Naive thymus-derived CD4-positive, alpha-beta T cell (primary cell): Measurements from ENCODE around the gene GOLPH3L. TPM values are rescaled to one million over a fixed set of nuclear protein-coding genes. Genes with fewer than 3 reads are reported as not detected.

Source experiments
- ATAC-seq: fragments of 150-1000 bp; cut with Tn5 transposase; 2 replicates; pipeline ENCODE4 v1.10.0; 2021; ENCODE audit warnings: mild to moderate bottlenecking, moderate library complexity
- CTCF ChIA-PET: fragments of 350-600 bp; sonication (Branson Sonifier 250); formaldehyde crosslinking; loops from one replicate; lab custom pipeline; 2021; ENCODE audit warnings: antibody characterized with exemption; lab: Charles Lee
- POLR2A ChIA-PET: fragments of 350-600 bp; sonication (Branson Sonifier 250); formaldehyde crosslinking; loops from one replicate; lab custom pipeline; 2021; ENCODE audit warnings: antibody characterized with exemption, inconsistent platforms; lab: Charles Lee
- DNase-seq, 9 donors: peaks; one replicate each; pipeline versions ENCODE4 v3.0.0 to v3.0.0-alpha.2; 2020 to 2022; ENCODE audit warnings: mixed read lengths in 1 of 9
- H3K27ac ChIP-seq: one replicate; pipeline ENCODE4 v1.7.0; 2013; ENCODE audit warnings: mild to moderate bottlenecking, low read depth, low read length, moderate library complexity
- H3K27me3 ChIP-seq, 2 donors: one replicate each; pipeline ENCODE4 v1.7.0; 2013; ENCODE audit warnings: low read length in 2 of 2, mild to moderate bottlenecking in 2 of 2, moderate library complexity in 2 of 2; ENCODE audit not compliant: control insufficient read depth in 2 of 2, insufficient read depth in 2 of 2
- H3K36me3 ChIP-seq, 3 experiments: 1 replicate in 2 of 3; 2 replicates in 1 of 3; pipeline ENCODE4 v1.7.0; 2013; ENCODE audit warnings: low read length in 3 of 3, mild to moderate bottlenecking in 3 of 3, moderate library complexity in 1 of 3; ENCODE audit not compliant: insufficient read depth in 3 of 3, control insufficient read depth in 2 of 3
- H3K4me1 ChIP-seq, 2 donors: one replicate each; pipeline ENCODE4 v1.7.0; 2013; ENCODE audit warnings: low read length in 2 of 2, mild to moderate bottlenecking in 2 of 2, moderate library complexity in 1 of 2; ENCODE audit not compliant: control insufficient read depth in 2 of 2, insufficient read depth in 2 of 2
- H3K4me3 ChIP-seq: 2 replicates; pipeline ENCODE4 v1.7.0; 2013; ENCODE audit warnings: mild to moderate bottlenecking, low read length
- H3K9me3 ChIP-seq, 3 experiments: 1 replicate in 2 of 3; 2 replicates in 1 of 3; pipeline ENCODE4 v1.7.0; 2013; ENCODE audit warnings: low read length in 3 of 3; ENCODE audit not compliant: control insufficient read depth in 2 of 3
- H3K27ac Mint-ChIP-seq, 9 donors: one replicate each; pipeline ENCODE4 v1.8.0; 2020 to 2022; ENCODE audit warnings: mixed read lengths in 9 of 9, mild to moderate bottlenecking in 8 of 9, moderate library complexity in 5 of 9, inconsistent platforms in 2 of 9
- H3K27me3 Mint-ChIP-seq, 5 donors: one replicate each; pipeline ENCODE4 v1.8.0; 2021 to 2022; ENCODE audit warnings: mixed read lengths in 5 of 5, mild to moderate bottlenecking in 1 of 5
- H3K36me3 Mint-ChIP-seq, 5 donors: one replicate each; pipeline ENCODE4 v1.8.0; 2020 to 2022; ENCODE audit warnings: mixed read lengths in 5 of 5, mild to moderate bottlenecking in 3 of 5, inconsistent platforms in 1 of 5
- H3K4me1 Mint-ChIP-seq, 7 donors: one replicate each; pipeline ENCODE4 v1.8.0; 2020 to 2022; ENCODE audit warnings: mixed read lengths in 7 of 7, mild to moderate bottlenecking in 3 of 7, inconsistent platforms in 1 of 7
- H3K4me3 Mint-ChIP-seq, 10 donors: one replicate each; pipeline ENCODE4 v1.8.0; 2020 to 2022; ENCODE audit warnings: mild to moderate bottlenecking in 10 of 10, mixed read lengths in 10 of 10, moderate library complexity in 6 of 10, inconsistent platforms in 2 of 10
- H3K9me3 Mint-ChIP-seq, 11 donors: one replicate each; pipeline ENCODE4 v1.8.0; 2020 to 2022; ENCODE audit warnings: mixed read lengths in 11 of 11, mild to moderate bottlenecking in 4 of 11, inconsistent platforms in 1 of 11, moderate library complexity in 1 of 11
- intact Hi-C, 2 donors: fragments of 100-400 bp; cut with micrococcal nuclease; formaldehyde crosslinking; loops; one replicate each; pipeline ENCODE4 v1.15.1; 2023
- polyA plus RNA-seq, 2 donors: library from polyadenylated mRNA; unstranded; fragments of 300-500 nt; fragmentation: Illumina TruSeq; gene quantifications; one replicate each; pipeline ENCODE4 v1.2.3, GENCODE V29; 2021
- total RNA-seq, 6 experiments: library from RNA in 5 of 6; stranded (reverse) in 5 of 6; gene quantifications; 1 replicate in 5 of 6; 2 replicates in 1 of 6; pipeline ENCODE4 v1.2.3 and lab custom pipeline; 2021 to 2026

GOLPH3L gene
- 10 to 100 TPM in 4 of 5 experiments, 1 to 10 TPM in 1; 8.7 to 32.1 (median 23.6) TPM for total RNA-seq
- 10 to 100 TPM; 18.3 to 29.2 TPM for polyA plus RNA-seq
- total RNA-seq (lab: John Stamatoyannopoulos, UW), result 11.6 reads per million, percentile 39 among the genes with 10 or more reads in this experiment

DNA sequence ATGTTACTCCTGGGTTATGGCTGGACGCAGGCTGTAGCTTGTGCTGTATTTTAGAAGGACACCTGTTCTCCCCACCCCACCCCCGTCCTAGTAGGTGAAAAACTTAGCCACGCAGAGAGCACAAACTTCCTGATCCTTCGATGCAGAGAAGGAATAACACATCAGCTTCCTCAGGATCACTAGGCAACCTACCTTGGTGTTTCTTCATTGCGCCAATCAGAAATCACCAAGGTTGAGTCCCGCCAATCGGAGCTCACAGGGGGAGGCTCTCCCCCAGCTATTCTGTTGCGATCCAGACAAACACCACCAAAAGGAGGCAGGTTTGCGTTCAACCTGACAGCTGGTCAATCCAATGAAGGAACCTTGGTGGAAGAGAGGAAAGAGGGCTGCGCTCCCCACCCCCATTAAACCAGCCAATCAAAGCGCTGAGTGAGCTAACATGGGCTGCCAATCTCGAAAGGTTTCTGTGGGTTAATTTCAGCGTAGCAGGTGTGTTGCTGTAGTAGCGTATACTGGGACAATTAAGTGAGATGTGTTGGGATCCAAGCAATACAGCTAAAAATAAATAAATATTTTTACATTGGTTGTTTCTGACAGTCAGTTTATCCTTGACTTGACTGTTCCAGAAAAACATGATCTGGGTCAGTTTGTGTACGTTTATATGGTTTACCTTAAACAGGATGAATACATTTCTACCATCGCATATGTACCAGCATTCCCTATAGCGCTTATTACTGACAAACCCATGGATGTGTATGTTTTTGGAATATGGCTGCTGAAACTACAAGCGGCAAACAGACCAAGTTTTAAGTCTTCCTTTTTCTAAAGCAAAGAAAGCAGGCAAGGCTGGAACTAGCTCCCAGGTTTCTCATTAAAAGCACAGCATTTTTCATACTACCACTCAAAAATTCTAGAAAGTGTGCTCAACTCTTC lies at the start of gene GOLPH3L:
GOLPH3L (minus strand) TSS at position 160 of the 933 bp plus-strand sequence. CDS start 2,316 bp downstream, outside the sequence.
- H3K4me3 ChIP-seq, result peak within 1 kb of the TSS; percentile 73
- ChIA-PET POLR2A (interaction anchor here (0.6 to 2.8 kb wide), 14 partner anchors 11 to 810 kb away, joined by 3 to 14 read pairs (median 6); partner anchors contain the start of genes CTSS, ECM1, ENSA and MCL1), CTCF (interaction anchor here (1.2 to 2.1 kb wide), 4 partner anchors 11 to 225 kb away, joined by 3 to 5 read pairs (median 4); no protein-coding TSS in a partner anchor)
- Mint-ChIP-seq H3K9me3 (peaks cover 0 to 2% (median 0%) of the 10 kb centered on the region in 11 donors), H3K27me3 (peaks cover 0 to 16% (median 0%) of the 10 kb centered on the region in 5 donors), H3K36me3 (peaks cover 0 to 16% (median 8%) of the 10 kb centered on the region in 5 donors), H3K27ac (peak within 1 kb of the TSS; percentile 81 to 99 (median 95)), H3K4me3 (peak within 1 kb of the TSS; percentile 91 to 100 (median 98)), H3K4me1 (peaks cover 13 to 49% (median 42%) of the 10 kb centered on the region in 7 donors)
- no peaks in the 10 kb centered on the region for H3K27me3 ChIP-seq
- H3K9me3 ChIP-seq, result no peaks in the 10 kb centered on the region
- peak; percentile 100 for ATAC-seq
- intact Hi-C loops, result loop anchor here (1.0 to 10.0 kb wide), 17 partner anchors 68 to 460 kb away; partner anchors contain the start of genes ARNT (in 2 of the 2), CTSS (in 2 of the 2), ENSA (in 2 of the 2) and SETDB1 (in 2 of the 2)
- peak within 1 kb of the TSS; percentile 82 for H3K27ac ChIP-seq
- peaks cover 4 to 11% of the 10 kb centered on the region in 2 donors for H3K4me1 ChIP-seq
- DNase-seq, result peak; percentile 46 to 95 (median 92)
- peaks cover 0 to 8% (median 0%) of the 10 kb centered on the region in 3 experiments for H3K36me3 ChIP-seq

DNA sequence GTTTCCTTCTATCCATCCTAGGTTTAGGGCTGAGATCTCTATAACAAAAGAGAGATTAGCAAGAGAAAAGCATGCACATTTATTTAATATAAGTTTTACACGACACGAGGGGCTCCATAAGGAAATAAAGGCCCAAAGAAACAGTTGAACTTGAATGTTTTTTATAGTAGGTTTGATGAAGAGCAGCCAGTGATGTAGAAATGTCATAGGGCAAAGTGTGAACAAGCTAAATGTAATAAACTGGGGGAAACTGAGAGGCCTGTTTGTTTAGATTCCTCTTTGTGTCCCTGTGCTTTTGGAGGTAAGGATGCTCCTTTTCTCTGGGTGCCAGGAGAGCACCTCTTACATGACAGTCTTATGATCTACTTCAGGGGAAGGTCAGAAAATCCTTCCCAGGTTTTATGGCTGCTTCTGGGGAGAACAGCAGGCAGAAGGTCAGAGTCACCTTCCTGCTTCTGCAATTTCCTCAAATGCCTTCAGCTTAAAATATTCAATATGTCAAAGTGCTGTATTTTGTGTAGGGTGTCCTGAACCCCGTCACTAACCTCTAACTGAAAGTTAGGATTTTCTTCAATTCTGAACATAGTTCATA lies 33.3 kb upstream of the GOLPH3L start:
- Mint-ChIP-seq H3K9me3 (no peaks in the 10 kb centered on the region), H3K27ac (peak overlapping the region in 2 of 9 donors; percentile 20 to 25), H3K4me1 (no peaks in the 10 kb centered on the region), H3K36me3 (peaks cover 0 to 27% (median 11%) of the 10 kb centered on the region in 5 donors), H3K4me3 (no peak overlapping the region), H3K27me3 (no peaks in the 10 kb centered on the region)
- H3K36me3 ChIP-seq, result peaks cover 0 to 29% (median 5%) of the 10 kb centered on the region in 3 experiments
- H3K27ac ChIP-seq, result no peak overlapping the region
- H3K27me3 ChIP-seq, result no peaks in the 10 kb centered on the region
- intact Hi-C loops, result no loop called here
- DNase-seq (no peak), ATAC-seq (no peak)
- no peaks in the 10 kb centered on the region for H3K4me1 ChIP-seq
- H3K4me3 ChIP-seq, result no peak overlapping the region
- no peaks in the 10 kb centered on the region for H3K9me3 ChIP-seq
- POLR2A ChIA-PET, result no interaction called here
- CTCF ChIA-PET, result no interaction called here

DNA sequence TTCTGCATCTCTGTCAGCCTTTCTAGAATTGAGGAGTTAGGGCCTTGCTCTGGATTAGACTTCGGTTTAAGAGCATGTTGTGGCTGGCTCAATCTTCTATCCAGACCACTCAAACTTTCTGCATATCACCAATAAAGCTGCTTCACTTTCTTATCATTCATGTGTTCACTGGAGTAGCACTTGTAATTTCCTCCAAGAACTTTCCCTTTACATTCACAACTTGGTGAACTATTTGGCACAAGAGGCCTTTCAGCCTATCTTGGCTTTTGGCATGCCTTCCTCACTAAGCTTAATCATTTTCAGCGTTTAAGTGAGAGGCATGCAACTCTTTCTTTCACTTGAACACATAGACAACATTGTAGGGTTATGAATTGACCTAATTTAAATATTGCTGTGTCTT lies 27.4 kb upstream of the GOLPH3L start:
- Histone ChIP-seq H3K4me1 (no peaks in the 10 kb centered on the region), H3K27ac (no peak overlapping the region), H3K36me3 (no peaks in the 10 kb centered on the region), H3K27me3 (no peaks in the 10 kb centered on the region), H3K9me3 (no peaks in the 10 kb centered on the region), H3K4me3 (no peak overlapping the region)
- Mint-ChIP-seq H3K4me1 (no peaks in the 10 kb centered on the region), H3K27me3 (peaks cover 0 to 8% (median 0%) of the 10 kb centered on the region in 5 donors), H3K4me3 (no peak overlapping the region), H3K27ac (no peak overlapping the region), H3K36me3 (peaks cover 0 to 11% (median 2%) of the 10 kb centered on the region in 5 donors), H3K9me3 (peaks cover 0 to 4% (median 0%) of the 10 kb centered on the region in 11 donors)
- ChIA-PET POLR2A (no interaction called here), CTCF (no interaction called here)
- ATAC-seq (no peak), DNase-seq (no peak)
- intact Hi-C loops, result no loop called here

DNA sequence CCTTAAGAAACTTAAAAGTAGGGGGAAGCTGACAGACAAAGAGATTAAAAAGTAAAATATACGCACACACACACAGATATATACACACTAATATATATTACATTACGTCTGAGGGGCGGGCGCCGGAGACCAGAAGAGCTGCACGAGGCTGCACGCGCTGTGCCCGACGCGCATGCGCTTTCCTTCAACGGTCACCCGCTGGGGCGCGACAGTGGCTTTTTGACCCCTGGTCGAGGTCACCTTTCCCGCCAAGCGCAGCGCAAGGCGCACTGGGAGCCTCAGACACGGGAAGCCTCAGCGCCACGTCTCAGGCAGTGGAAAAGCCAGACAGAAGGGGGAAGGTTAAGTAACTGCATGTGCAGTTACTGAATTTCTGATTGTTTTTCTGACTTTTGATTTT lies 23.7 kb upstream of the GOLPH3L start, which contains the start of gene HORMAD1:
HORMAD1 (minus strand) TSS at position 193 of the 400 bp plus-strand sequence. CDS start 1,390 bp downstream, outside the sequence.
- Histone ChIP-seq H3K4me1 (no peaks in the 10 kb centered on the region), H3K9me3 (no peaks in the 10 kb centered on the region), H3K4me3 (no peak within 1 kb of the TSS), H3K27ac (no peak within 1 kb of the TSS), H3K36me3 (no peaks in the 10 kb centered on the region), H3K27me3 (no peaks in the 10 kb centered on the region)
- ChIA-PET POLR2A (no interaction called here), CTCF (no interaction called here)
- ATAC-seq, result no peak
- Mint-ChIP-seq H3K27me3 (peaks cover 0 to 12% (median 0%) of the 10 kb centered on the region in 5 donors), H3K36me3 (peaks cover 0 to 11% (median 2%) of the 10 kb centered on the region in 5 donors), H3K27ac (no peak within 1 kb of the TSS), H3K4me3 (no peak within 1 kb of the TSS), H3K9me3 (peaks cover 0 to 4% (median 0%) of the 10 kb centered on the region in 11 donors), H3K4me1 (no peaks in the 10 kb centered on the region)
- intact Hi-C loops, result no loop called here
- no peak for DNase-seq

DNA sequence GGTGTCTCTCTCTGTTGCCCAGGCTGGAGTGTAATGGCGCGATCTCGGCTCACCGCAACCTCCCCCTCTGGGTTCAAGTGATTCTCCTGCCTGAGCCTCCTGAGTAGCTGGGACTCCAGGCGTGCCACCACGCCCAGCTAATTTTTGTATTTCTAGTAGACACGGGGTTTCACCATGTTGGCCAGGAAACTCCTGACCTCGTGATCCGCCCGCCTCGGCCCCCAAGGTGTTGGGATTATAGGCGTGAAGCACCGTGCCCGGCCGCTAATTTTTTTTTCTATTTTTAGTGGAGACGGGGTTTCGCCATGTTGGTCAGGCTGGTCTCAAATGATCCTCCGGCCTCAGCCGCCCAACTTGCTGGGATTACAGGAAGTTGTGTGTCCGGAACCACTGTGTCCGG lies 23.1 kb upstream of the GOLPH3L start:
- peaks cover 0 to 4% (median 0%) of the 10 kb centered on the region in 11 donors for H3K9me3 Mint-ChIP-seq
- intact Hi-C loops, result no loop called here
- H3K27ac ChIP-seq, result no peak overlapping the region
- no peaks in the 10 kb centered on the region for H3K27me3 ChIP-seq
- H3K27me3 Mint-ChIP-seq, result peaks cover 0 to 12% (median 0%) of the 10 kb centered on the region in 5 donors
- H3K4me1 ChIP-seq, result no peaks in the 10 kb centered on the region
- H3K36me3 ChIP-seq, result no peaks in the 10 kb centered on the region
- ChIA-PET POLR2A (no interaction called here), CTCF (interaction anchor here (0.6 kb wide), 1 partner anchor 25 kb away, joined by 3 read pairs; no protein-coding TSS in a partner anchor)
- no peak for DNase-seq
- no peak overlapping the region for H3K4me3 Mint-ChIP-seq
- no peak overlapping the region for H3K27ac Mint-ChIP-seq
- no peaks in the 10 kb centered on the region for H3K9me3 ChIP-seq
- peaks cover 0 to 11% (median 2%) of the 10 kb centered on the region in 5 donors for H3K36me3 Mint-ChIP-seq
- H3K4me3 ChIP-seq, result no peak overlapping the region
- no peak for ATAC-seq
- H3K4me1 Mint-ChIP-seq, result no peaks in the 10 kb centered on the region

DNA sequence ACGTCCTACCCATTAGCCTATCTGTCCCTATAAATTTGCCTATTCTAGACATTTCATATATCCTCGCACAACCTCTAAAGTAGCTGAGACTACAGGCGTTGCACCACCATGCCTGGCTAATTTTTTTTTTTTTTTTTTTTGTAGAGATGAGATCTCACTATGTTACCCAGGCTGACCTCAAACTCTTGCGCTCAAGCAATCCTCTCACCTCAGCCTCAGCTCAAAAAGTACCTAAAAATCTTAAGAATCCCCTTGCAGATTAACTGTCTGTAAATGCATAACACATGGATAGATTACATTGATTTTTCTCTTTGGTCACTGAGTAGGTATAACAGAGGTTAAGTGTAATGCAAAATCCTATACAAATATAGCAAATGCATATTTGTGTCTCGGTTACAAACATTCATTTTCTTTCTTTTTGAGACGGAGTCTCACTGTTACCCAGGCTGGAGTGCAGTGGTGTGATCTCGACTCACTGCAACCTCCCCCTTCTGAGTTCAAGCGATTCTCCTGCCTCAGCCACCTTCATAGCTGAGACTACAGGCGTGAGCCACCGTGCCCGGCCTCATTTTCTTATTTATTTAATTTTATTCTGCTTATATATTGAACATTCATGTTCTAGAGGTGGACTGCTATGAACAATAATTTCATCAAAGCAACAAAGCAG lies 21.4 kb upstream of the GOLPH3L start:
- Mint-ChIP-seq H3K27ac (no peak overlapping the region), H3K4me3 (no peak overlapping the region), H3K27me3 (peaks cover 0 to 9% (median 0%) of the 10 kb centered on the region in 5 donors), H3K36me3 (peaks cover 0 to 2% (median 0%) of the 10 kb centered on the region in 5 donors), H3K9me3 (peaks cover 0 to 2% (median 0%) of the 10 kb centered on the region in 11 donors), H3K4me1 (no peaks in the 10 kb centered on the region)
- Histone ChIP-seq H3K27me3 (no peaks in the 10 kb centered on the region), H3K4me3 (no peak overlapping the region), H3K9me3 (no peaks in the 10 kb centered on the region), H3K4me1 (no peaks in the 10 kb centered on the region), H3K27ac (no peak overlapping the region), H3K36me3 (no peaks in the 10 kb centered on the region)
- ATAC-seq (no peak), DNase-seq (no peak)
- intact Hi-C loops, result no loop called here
- ChIA-PET POLR2A (no interaction called here), CTCF (interaction anchor here (1.1 kb wide), 1 partner anchor 256 kb away, joined by 3 read pairs; no protein-coding TSS in a partner anchor)
